Measurements from ENCODE around the gene OXNAD1. TPM values are rescaled to one million over a fixed set of nuclear protein-coding genes. Genes with fewer than 3 reads are reported as not detected.

Gene OXNAD1
- total and polyA plus RNA-seq, 2 of the 13 experiments (the other 11 are each of a cell fraction or from before 2014, with no cell fraction given) = 9.9 to 18.8 TPM

GRCh38 chr3:16332904-16333426 lies 68.0 kb downstream of the OXNAD1 start (continued):
- TF ChIP-seq ZNF607 (CRISPR knock-in tag; IDR thresholded peaks at IDR 0.05; ENCODE audit: borderline replicate concordance) = no peak
- TF ChIP-seq, protein P1, sequence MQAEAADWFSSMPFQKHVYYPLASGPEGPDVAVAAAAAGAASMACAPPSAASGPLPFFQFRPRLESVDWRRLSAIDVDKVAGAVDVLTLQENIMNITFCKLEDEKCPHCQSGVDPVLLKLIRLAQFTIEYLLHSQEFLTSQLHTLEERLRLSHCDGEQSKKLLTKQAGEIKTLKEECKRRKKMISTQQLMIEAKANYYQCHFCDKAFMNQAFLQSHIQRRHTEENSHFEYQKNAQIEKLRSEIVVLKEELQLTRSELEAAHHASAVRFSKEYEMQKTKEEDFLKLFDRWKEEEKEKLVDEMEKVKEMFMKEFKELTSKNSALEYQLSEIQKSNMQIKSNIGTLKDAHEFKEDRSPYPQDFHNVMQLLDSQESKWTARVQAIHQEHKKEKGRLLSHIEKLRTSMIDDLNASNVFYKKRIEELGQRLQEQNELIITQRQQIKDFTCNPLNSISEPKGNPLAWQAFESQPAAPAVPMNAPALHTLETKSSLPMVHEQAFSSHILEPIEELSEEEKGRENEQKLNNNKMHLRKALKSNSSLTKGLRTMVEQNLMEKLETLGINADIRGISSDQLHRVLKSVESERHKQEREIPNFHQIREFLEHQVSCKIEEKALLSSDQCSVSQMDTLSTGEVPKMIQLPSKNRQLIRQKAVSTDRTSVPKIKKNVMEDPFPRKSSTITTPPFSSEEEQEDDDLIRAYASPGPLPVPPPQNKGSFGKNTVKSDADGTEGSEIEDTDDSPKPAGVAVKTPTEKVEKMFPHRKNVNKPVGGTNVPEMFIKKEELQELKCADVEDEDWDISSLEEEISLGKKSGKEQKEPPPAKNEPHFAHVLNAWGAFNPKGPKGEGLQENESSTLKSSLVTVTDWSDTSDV (CRISPR knock-in tag; IDR thresholded peaks at IDR 0.05) = no peak
- no peak for TF ChIP-seq SP2 (CRISPR knock-in tag; IDR thresholded peaks at IDR 0.05)
- no peak for TF ChIP-seq PRDM15 (CRISPR knock-in tag; IDR thresholded peaks at IDR 0.05)
- no peak for TF ChIP-seq THAP8 (CRISPR knock-in tag; IDR thresholded peaks at IDR 0.05; ENCODE audit: borderline replicate concordance)
- peak; percentile 83; the same call in 1 of the 2 replicates for TF ChIP-seq RFXAP (CRISPR knock-in tag; IDR thresholded peaks at IDR 0.05; ENCODE audit: borderline replicate concordance)
- no peak for TF ChIP-seq PCBP2 (optimal IDR thresholded peaks at IDR 0.05; ENCODE audit: low read depth, low read length, poor library complexity, severe bottlenecking)
- TF ChIP-seq TBP (CRISPR knock-in tag; IDR thresholded peaks at IDR 0.05) = no peak
- no peak for TF ChIP-seq E2F5 (CRISPR knock-in tag; conservative IDR thresholded peaks at IDR 0.05)
- 0 out of 2 replicates have a peak, but pooled peaks have one; percentile 32 for TF ChIP-seq ZNF772 (CRISPR knock-in tag; IDR thresholded peaks at IDR 0.05)
- TF ChIP-seq RBAK (CRISPR knock-in tag; IDR thresholded peaks at IDR 0.05) = no peak
- peak; percentile 95 for TF ChIP-seq HMG20B (CRISPR knock-in tag; conservative IDR thresholded peaks at IDR 0.05)
- no peak for TF ChIP-seq STAT5B (CRISPR knock-in tag; IDR thresholded peaks at IDR 0.05)
- TF ChIP-seq CBFB (CRISPR knock-in tag; IDR thresholded peaks at IDR 0.05) = peak; percentile 50; the same call in 1 of the 2 replicates
- no peak for TF ChIP-seq ZNF549 (CRISPR knock-in tag; IDR thresholded peaks at IDR 0.05)
- peak; percentile 79 for TF ChIP-seq ZNF264 (CRISPR knock-in tag; IDR thresholded peaks at IDR 0.05)
- TF ChIP-seq ZNF251 (CRISPR knock-in tag; IDR thresholded peaks at IDR 0.05) = no peak
- TF ChIP-seq, protein P2, sequence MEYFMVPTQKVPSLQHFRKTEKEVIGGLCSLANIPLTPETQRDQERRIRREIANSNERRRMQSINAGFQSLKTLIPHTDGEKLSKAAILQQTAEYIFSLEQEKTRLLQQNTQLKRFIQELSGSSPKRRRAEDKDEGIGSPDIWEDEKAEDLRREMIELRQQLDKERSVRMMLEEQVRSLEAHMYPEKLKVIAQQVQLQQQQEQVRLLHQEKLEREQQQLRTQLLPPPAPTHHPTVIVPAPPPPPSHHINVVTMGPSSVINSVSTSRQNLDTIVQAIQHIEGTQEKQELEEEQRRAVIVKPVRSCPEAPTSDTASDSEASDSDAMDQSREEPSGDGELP (IDR thresholded peaks at IDR 0.05; ENCODE audit: borderline replicate concordance, low read depth) = no peak
- no peak for TF ChIP-seq MAF1 (CRISPR knock-in tag; IDR thresholded peaks at IDR 0.05; ENCODE audit: borderline replicate concordance)
- TF ChIP-seq NR2F2 (IDR thresholded peaks at IDR 0.05; ENCODE audit: borderline replicate concordance, low read depth) = peak; percentile 63; the same call in 1 of the 2 replicates

All from HepG2 (cell line).